Progenitor cell of endocrine pancreas (in vitro differentiated cells): ENCODE data around the gene MACC1. TPM values are rescaled to one million over a fixed set of nuclear protein-coding genes. Genes with fewer than 3 reads are reported as not detected.

Experiments
- DNase-seq: peaks from one replicate; pipeline ENCODE4 v3.0.0; 2021; ENCODE audit warnings: low spot score; ENCODE audit not compliant: unreplicated experiment
- H3K27ac Mint-ChIP-seq: 2 replicates; pipeline ENCODE4 v1.8.0; 2021; ENCODE audit warnings: mild to moderate bottlenecking, moderate library complexity, mixed read lengths
- H3K27me3 Mint-ChIP-seq: 2 replicates; pipeline ENCODE4 v1.8.0; 2021; ENCODE audit warnings: mixed read lengths
- H3K36me3 Mint-ChIP-seq: 2 replicates; pipeline ENCODE4 v1.8.0; 2022; ENCODE audit warnings: mixed read lengths; ENCODE audit not compliant: insufficient read depth
- H3K4me1 Mint-ChIP-seq: 2 replicates; pipeline ENCODE4 v1.8.0; 2021; ENCODE audit warnings: low read depth, mixed read lengths
- H3K4me3 Mint-ChIP-seq: 2 replicates; pipeline ENCODE4 v1.8.0; 2021; ENCODE audit warnings: low read depth, mild to moderate bottlenecking, moderate library complexity, mixed read lengths
- H3K9me3 Mint-ChIP-seq: 2 replicates; pipeline ENCODE4 v1.8.0; 2021; ENCODE audit warnings: low read depth, mixed read lengths
- total RNA-seq: library from RNA; stranded (reverse); gene quantifications from 2 replicates; pipeline ENCODE4 v1.2.1, GENCODE V29; 2021
- TF ChIP-seq, protein P1 (sequence below): fragments of 200-600 bp; sonication (generic); IDR thresholded peaks from one replicate; pipeline ENCODE4 v1.5.0; 2021; ENCODE audit warnings: antibody characterized with exemption, mild to moderate bottlenecking; ENCODE audit not compliant: unreplicated experiment

The MACC1 gene
- total RNA-seq, 1 donor from 2014 or later: 16.1 TPM

GRCh38 chr7:20141002-20141345, 76.2 kb downstream of the MACC1 start:
- Mint-ChIP-seq H3K4me1 (peaks cover 15% of the 10 kb centered on the region), H3K36me3 (peaks cover 11% of the 10 kb centered on the region), H3K27me3 (no peaks in the 10 kb centered on the region), H3K9me3 (no peaks in the 10 kb centered on the region), H3K4me3 (no peak overlapping the region), H3K27ac (peak overlapping the region; percentile 71)
- TF ChIP-seq, protein P1, sequence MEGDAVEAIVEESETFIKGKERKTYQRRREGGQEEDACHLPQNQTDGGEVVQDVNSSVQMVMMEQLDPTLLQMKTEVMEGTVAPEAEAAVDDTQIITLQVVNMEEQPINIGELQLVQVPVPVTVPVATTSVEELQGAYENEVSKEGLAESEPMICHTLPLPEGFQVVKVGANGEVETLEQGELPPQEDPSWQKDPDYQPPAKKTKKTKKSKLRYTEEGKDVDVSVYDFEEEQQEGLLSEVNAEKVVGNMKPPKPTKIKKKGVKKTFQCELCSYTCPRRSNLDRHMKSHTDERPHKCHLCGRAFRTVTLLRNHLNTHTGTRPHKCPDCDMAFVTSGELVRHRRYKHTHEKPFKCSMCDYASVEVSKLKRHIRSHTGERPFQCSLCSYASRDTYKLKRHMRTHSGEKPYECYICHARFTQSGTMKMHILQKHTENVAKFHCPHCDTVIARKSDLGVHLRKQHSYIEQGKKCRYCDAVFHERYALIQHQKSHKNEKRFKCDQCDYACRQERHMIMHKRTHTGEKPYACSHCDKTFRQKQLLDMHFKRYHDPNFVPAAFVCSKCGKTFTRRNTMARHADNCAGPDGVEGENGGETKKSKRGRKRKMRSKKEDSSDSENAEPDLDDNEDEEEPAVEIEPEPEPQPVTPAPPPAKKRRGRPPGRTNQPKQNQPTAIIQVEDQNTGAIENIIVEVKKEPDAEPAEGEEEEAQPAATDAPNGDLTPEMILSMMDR: no peak
- DNase-seq: no peak

GRCh38 chr7:20140291-20141001, 76.7 kb downstream of the MACC1 start:
- Mint-ChIP-seq H3K27ac (peak overlapping the region; percentile 71), H3K4me1 (peaks cover 15% of the 10 kb centered on the region), H3K9me3 (no peaks in the 10 kb centered on the region), H3K36me3 (peaks cover 11% of the 10 kb centered on the region), H3K4me3 (no peak overlapping the region), H3K27me3 (no peaks in the 10 kb centered on the region)
- TF ChIP-seq, protein P1: no peak
- DNase-seq: no peak

GRCh38 chr7:20136647-20137046, 80.5 kb downstream of the MACC1 start:
- TF ChIP-seq, protein P1: no peak
- Mint-ChIP-seq H3K4me1 (peaks cover 9% of the 10 kb centered on the region), H3K4me3 (no peak overlapping the region), H3K36me3 (peaks cover 4% of the 10 kb centered on the region), H3K27ac (no peak overlapping the region), H3K27me3 (no peaks in the 10 kb centered on the region), H3K9me3 (no peaks in the 10 kb centered on the region)
- DNase-seq: no peak

- Mint-ChIP-seq H3K36me3 (no peaks in the 10 kb centered on the region), H3K27ac (no peak overlapping the region), H3K4me3 (no peak overlapping the region), H3K27me3 (no peaks in the 10 kb centered on the region), H3K4me1 (no peaks in the 10 kb centered on the region), H3K9me3 (no peaks in the 10 kb centered on the region)
- DNase-seq: no peak
- TF ChIP-seq, protein P1: no peak
Observed at GRCh38 chr7:20133803-20134202, 83.4 kb downstream of the MACC1 start.

GRCh38 chr7:20132585-20132984, 84.6 kb downstream of the MACC1 start:
- Mint-ChIP-seq H3K27ac (peak overlapping the region; percentile 41), H3K27me3 (no peaks in the 10 kb centered on the region), H3K4me3 (no peak overlapping the region), H3K4me1 (no peaks in the 10 kb centered on the region), H3K9me3 (no peaks in the 10 kb centered on the region), H3K36me3 (no peaks in the 10 kb centered on the region)
- DNase-seq: no peak
- TF ChIP-seq, protein P1: no peak
